CD4-positive, alpha-beta T cell (primary cell): ENCODE measurements around the gene ZNF728. TPM values are rescaled to one million over a fixed set of nuclear protein-coding genes. Genes with fewer than 3 reads are reported as not detected.

Source experiments
- ATAC-seq: fragments of 200-7000 bp; cut with Tn5 transposase; one replicate; pipeline ENCODE4 v1.10.0; 2022; ENCODE audit warnings: mild to moderate bottlenecking; ENCODE audit not compliant: poor library complexity
- CTCF ChIA-PET: fragments of 350-600 bp; sonication (Branson Sonifier 250); formaldehyde crosslinking; loops from one replicate; lab custom pipeline; 2021; ENCODE audit warnings: antibody characterized with exemption, inconsistent platforms; lab: Charles Lee
- POLR2A ChIA-PET: fragments of 350-600 bp; sonication (Branson Sonifier 250); formaldehyde crosslinking; loops from one replicate; lab custom pipeline; 2021; ENCODE audit warnings: antibody characterized with exemption, inconsistent platforms; lab: Charles Lee
- DNase-seq, 14 experiments: peaks; one replicate each; pipeline ENCODE4 v3.0.0-alpha.2; 2013 to 2020; ENCODE audit warnings: mixed read lengths in 2 of 14
- H3K27ac ChIP-seq, 2 donors: one replicate each; pipeline versions ENCODE4 v1.5.1 to v1.7.0; 2013; ENCODE audit warnings: low read length in 2 of 2, low read depth in 1 of 2, mild to moderate bottlenecking in 1 of 2
- H3K27me3 ChIP-seq, 2 experiments: 1 replicate in 1 of 2; 2 replicates in 1 of 2; pipeline versions ENCODE4 v1.6.1 to v1.7.0; 2013; ENCODE audit warnings: low read length in 2 of 2, control low read depth in 1 of 2, mild to moderate bottlenecking in 1 of 2, moderate library complexity in 1 of 2; ENCODE audit not compliant: insufficient read depth in 2 of 2, control insufficient read depth in 1 of 2
- H3K36me3 ChIP-seq: one replicate; pipeline ENCODE4 v1.6.1; 2013; ENCODE audit warnings: low read length, control low read depth; ENCODE audit not compliant: insufficient read depth
- H3K4me1 ChIP-seq: one replicate; pipeline ENCODE4 v1.6.1; 2013; ENCODE audit warnings: low read length, control low read depth; ENCODE audit not compliant: insufficient read depth
- H3K4me3 ChIP-seq: one replicate; pipeline ENCODE4 v1.5.1; 2013; ENCODE audit warnings: mild to moderate bottlenecking, low read length, moderate library complexity
- H3K9me3 ChIP-seq, 2 experiments: 1 replicate in 1 of 2; 2 replicates in 1 of 2; pipeline versions ENCODE4 v1.6.1 to v1.7.0; 2013; ENCODE audit warnings: low read length in 2 of 2, mild to moderate bottlenecking in 2 of 2, control low read depth in 1 of 2, moderate library complexity in 1 of 2; ENCODE audit not compliant: control insufficient read depth in 1 of 2, insufficient read depth in 1 of 2
- H3K27ac Mint-ChIP-seq: one replicate; pipeline ENCODE4 v1.8.0; 2020; ENCODE audit warnings: mixed read lengths
- H3K27me3 Mint-ChIP-seq: one replicate; pipeline ENCODE4 v1.8.0; 2021; ENCODE audit warnings: mixed read lengths
- H3K36me3 Mint-ChIP-seq: one replicate; pipeline ENCODE4 v1.8.0; 2021; ENCODE audit warnings: low read depth, mixed read lengths
- H3K4me1 Mint-ChIP-seq: one replicate; pipeline ENCODE4 v1.8.0; 2021; ENCODE audit warnings: low read depth, mixed read lengths
- H3K4me3 Mint-ChIP-seq: one replicate; pipeline ENCODE4 v1.8.0; 2020; ENCODE audit warnings: mild to moderate bottlenecking, mixed read lengths
- H3K9me3 Mint-ChIP-seq: one replicate; pipeline ENCODE4 v1.8.0; 2020; ENCODE audit warnings: mixed read lengths
- intact Hi-C, 2 experiments: fragments of 100-400 bp; cut with DNase I in 1 of 2; cut with micrococcal nuclease in 1 of 2; formaldehyde crosslinking; loops; one replicate each; pipeline versions ENCODE4 v1.15.1 to v1.9.0; 2023 to 2025; cut with DNase I, micrococcal nuclease
- polyA plus RNA-seq, 2 donors: library from polyadenylated mRNA; unstranded; fragments of 120-200 nt; gene quantifications; one replicate each; pipeline ENCODE4 v1.2.1, GENCODE V29; 2013
- total RNA-seq, 174 experiments: library from RNA in 2 of 174; stranded (reverse) in 2 of 174; gene quantifications; one replicate each; pipeline ENCODE4 v1.2.3 and lab custom pipeline; 2021 to 2026
- TF ChIP-seq, protein P1 (sequence below): fragments of 200-600 bp; IDR thresholded peaks from one replicate; pipeline ENCODE4 v1.8.0; 2022; ENCODE audit warnings: antibody characterized with exemption, mild to moderate bottlenecking

Gene ZNF728
- total RNA-seq, result not detected
- polyA plus RNA-seq (2013, experiment 1 of 2), result not detected
- not detected for polyA plus RNA-seq (2013, experiment 2 of 2)
- total RNA-seq (lab: John Stamatoyannopoulos, UW), result 0 to 0.17 (median 0) reads per million in 172 experiments

DNA sequence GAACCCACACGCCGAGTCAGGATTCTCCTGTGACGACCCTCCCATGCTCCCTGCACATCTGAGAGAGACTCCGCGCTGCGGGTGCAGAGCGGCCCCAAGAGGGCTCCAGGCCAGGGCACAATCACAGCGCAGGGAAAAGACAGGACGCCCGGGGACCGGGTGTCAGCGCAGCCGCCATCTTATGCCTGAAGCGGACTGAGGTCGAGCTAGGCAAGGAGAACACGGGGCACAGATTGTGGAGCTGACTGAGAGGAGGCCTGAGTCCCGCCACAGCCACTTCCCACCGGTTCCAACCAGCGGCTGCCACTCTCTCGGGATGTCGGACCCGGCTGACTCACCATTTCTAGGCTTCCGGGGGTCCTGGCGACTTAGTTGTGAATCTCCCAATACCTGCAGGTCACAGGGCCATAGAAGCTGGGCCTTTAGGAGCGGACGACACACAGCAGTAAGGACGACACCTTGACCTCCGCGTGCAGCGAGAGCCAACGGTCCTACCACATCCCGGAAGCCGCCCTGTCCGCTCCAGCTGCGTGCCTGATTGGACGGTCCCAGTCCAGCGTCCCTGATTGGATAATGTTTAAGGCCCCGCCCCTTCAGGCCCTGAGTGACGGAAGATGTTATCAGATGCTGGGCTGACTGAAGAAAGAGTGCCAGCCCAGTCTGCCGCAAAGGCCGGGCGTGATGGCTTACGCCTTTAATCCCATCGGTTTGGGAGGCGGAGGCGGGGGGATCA, at the start of gene ZNF728:
TSS of gene ZNF728 (minus strand) at position 487 of the 733 bp plus-strand sequence. CDS start at position 341, 146 bp downstream.
- H3K4me1 ChIP-seq, result no peaks in the 10 kb centered on the region
- H3K4me3 Mint-ChIP-seq, result no peak within 1 kb of the TSS
- intact Hi-C loops, result no loop called here
- DNase-seq (no peak), ATAC-seq (no peak)
- no peak within 1 kb of the TSS for H3K27ac Mint-ChIP-seq
- H3K9me3 ChIP-seq, result peaks cover 12 to 52% of the 10 kb centered on the region in 2 experiments
- no peaks in the 10 kb centered on the region for H3K27me3 ChIP-seq
- TF ChIP-seq, protein P1, sequence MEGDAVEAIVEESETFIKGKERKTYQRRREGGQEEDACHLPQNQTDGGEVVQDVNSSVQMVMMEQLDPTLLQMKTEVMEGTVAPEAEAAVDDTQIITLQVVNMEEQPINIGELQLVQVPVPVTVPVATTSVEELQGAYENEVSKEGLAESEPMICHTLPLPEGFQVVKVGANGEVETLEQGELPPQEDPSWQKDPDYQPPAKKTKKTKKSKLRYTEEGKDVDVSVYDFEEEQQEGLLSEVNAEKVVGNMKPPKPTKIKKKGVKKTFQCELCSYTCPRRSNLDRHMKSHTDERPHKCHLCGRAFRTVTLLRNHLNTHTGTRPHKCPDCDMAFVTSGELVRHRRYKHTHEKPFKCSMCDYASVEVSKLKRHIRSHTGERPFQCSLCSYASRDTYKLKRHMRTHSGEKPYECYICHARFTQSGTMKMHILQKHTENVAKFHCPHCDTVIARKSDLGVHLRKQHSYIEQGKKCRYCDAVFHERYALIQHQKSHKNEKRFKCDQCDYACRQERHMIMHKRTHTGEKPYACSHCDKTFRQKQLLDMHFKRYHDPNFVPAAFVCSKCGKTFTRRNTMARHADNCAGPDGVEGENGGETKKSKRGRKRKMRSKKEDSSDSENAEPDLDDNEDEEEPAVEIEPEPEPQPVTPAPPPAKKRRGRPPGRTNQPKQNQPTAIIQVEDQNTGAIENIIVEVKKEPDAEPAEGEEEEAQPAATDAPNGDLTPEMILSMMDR, result no peak
- H3K27ac ChIP-seq, result no peak within 1 kb of the TSS
- H3K36me3 ChIP-seq, result no peaks in the 10 kb centered on the region
- no peak within 1 kb of the TSS for H3K4me3 ChIP-seq
- peaks cover 8% of the 10 kb centered on the region for H3K36me3 Mint-ChIP-seq
- no peaks in the 10 kb centered on the region for H3K4me1 Mint-ChIP-seq
- H3K27me3 Mint-ChIP-seq, result no peaks in the 10 kb centered on the region
- peaks cover 5% of the 10 kb centered on the region for H3K9me3 Mint-ChIP-seq
- ChIA-PET POLR2A (no interaction called here), CTCF (no interaction called here)

DNA sequence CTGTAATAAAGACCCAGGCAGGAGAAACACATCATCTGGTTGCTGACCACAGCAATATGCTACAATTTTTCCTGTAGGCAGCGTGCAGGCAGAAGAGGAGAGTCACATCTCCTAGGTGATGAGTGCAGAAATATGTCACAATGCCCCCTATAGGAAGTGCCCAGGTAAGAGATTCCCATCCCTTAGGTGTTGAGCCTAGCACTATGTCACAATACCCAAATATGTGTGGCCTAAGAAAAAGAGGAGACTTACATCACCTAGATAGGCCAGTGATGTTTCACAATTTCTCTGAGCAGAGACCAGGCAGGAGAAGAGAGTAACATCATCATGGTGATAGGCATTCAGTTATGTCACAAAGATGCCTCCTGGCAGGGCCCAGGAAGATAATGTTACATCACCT, 49.4 kb upstream of the ZNF728 start:
- intact Hi-C loops, result no loop called here
- Mint-ChIP-seq H3K36me3 (no peaks in the 10 kb centered on the region), H3K27me3 (no peaks in the 10 kb centered on the region), H3K27ac (no peak overlapping the region), H3K4me3 (no peak overlapping the region), H3K4me1 (no peaks in the 10 kb centered on the region), H3K9me3 (peaks cover 6% of the 10 kb centered on the region)
- Histone ChIP-seq H3K9me3 (peaks cover 0 to 9% of the 10 kb centered on the region in 2 experiments), H3K36me3 (no peaks in the 10 kb centered on the region), H3K27me3 (no peaks in the 10 kb centered on the region), H3K27ac (no peak overlapping the region), H3K4me1 (no peaks in the 10 kb centered on the region), H3K4me3 (no peak overlapping the region)
- POLR2A ChIA-PET, result no interaction called here
- CTCF ChIA-PET, result no interaction called here
- TF ChIP-seq, protein P1, result no peak
- no peak for ATAC-seq
- no peak for DNase-seq

DNA sequence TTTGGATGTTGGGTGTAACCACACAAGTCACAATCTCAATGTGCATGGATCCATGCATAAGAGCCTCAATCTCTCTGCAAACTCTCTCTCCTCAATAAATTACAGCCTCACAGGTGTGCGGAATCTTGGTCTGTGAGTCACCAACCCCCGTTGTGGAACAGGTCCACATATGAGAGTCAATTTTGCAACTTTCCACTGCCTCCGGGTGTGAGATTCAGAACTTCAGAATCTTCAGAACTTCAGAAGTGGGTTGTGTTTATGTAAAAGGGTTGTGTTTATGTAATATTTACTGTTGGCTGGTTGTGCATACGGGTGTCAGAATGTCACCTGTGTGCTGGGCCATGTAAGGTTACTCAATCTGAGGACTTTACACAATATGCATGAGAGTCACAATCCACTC, 46.3 kb upstream of the ZNF728 start:
- H3K27ac Mint-ChIP-seq, result no peak overlapping the region
- no peak for ATAC-seq

More for the DNA sequence above, 46.3 kb upstream of the ZNF728 start:
- POLR2A ChIA-PET, result no interaction called here
- Histone ChIP-seq H3K9me3 (peaks cover 3 to 4% of the 10 kb centered on the region in 2 experiments), H3K27me3 (no peaks in the 10 kb centered on the region), H3K4me3 (no peak overlapping the region), H3K36me3 (no peaks in the 10 kb centered on the region), H3K4me1 (no peaks in the 10 kb centered on the region), H3K27ac (no peak overlapping the region)
- Mint-ChIP-seq H3K27me3 (no peaks in the 10 kb centered on the region), H3K4me3 (no peak overlapping the region), H3K9me3 (peaks cover 12% of the 10 kb centered on the region), H3K4me1 (no peaks in the 10 kb centered on the region), H3K36me3 (no peaks in the 10 kb centered on the region)
- TF ChIP-seq, protein P1, result no peak
- DNase-seq, result no peak
- intact Hi-C loops, result no loop called here
- CTCF ChIA-PET, result no interaction called here
